ENCODE results near the gene RAD51B. TPM values are rescaled to one million over a fixed set of nuclear protein-coding genes. Genes with fewer than 3 reads are reported as not detected.
A peak's percentile ranks its signal among the peaks of the same experiment; 100 is the strongest.
"Not testable (repeated sequence)": the region's sequence is repeated elsewhere in the genome, so short reads cannot be mapped to it uniquely, and the experiment has no call there.

The RAD51B gene
- total RNA-seq, 4 donors from 2014 or later = 12.6 to 26.4 (median 16.7) TPM

DNA sequence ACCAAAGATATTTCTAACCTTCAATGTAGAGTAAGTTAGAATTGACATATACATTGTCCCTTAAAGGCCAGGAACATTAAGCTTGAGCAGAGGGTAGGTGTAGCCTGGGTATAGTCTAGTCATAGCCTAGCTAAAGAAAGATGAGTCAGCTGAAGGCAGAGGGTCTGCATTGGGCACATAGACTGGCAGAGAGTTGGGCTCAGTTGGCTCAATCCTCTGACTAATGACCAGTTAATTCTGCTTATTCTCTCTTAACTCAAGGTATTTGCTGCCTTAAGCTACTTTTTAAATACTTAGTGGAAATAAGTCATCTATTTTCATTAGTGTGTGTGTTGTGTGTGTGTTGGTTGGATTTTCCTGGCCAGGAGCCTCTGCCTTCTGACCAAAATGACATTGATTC lies 467.1 kb downstream of the RAD51B start:
- Histone ChIP-seq H3K36me3 (no peaks in the 10 kb centered on the region), H3K4me3 (no peak overlapping the region), H3K4me1 (peaks cover 0 to 35% (median 23%) of the 10 kb centered on the region in 4 donors), H3K9me3 (no peaks in the 10 kb centered on the region), H3K27me3 (no peaks in the 10 kb centered on the region), H3K27ac (peak overlapping the region in 1 of 4 donors; percentile 20)
- no peak for DNase-seq (ENCODE audit: low spot score in 2 of 2)
- TF ChIP-seq EP300 (IDR thresholded peaks at IDR 0.05) = no peak
- TF ChIP-seq, protein P1, sequence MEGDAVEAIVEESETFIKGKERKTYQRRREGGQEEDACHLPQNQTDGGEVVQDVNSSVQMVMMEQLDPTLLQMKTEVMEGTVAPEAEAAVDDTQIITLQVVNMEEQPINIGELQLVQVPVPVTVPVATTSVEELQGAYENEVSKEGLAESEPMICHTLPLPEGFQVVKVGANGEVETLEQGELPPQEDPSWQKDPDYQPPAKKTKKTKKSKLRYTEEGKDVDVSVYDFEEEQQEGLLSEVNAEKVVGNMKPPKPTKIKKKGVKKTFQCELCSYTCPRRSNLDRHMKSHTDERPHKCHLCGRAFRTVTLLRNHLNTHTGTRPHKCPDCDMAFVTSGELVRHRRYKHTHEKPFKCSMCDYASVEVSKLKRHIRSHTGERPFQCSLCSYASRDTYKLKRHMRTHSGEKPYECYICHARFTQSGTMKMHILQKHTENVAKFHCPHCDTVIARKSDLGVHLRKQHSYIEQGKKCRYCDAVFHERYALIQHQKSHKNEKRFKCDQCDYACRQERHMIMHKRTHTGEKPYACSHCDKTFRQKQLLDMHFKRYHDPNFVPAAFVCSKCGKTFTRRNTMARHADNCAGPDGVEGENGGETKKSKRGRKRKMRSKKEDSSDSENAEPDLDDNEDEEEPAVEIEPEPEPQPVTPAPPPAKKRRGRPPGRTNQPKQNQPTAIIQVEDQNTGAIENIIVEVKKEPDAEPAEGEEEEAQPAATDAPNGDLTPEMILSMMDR (IDR thresholded peaks at IDR 0.05) = no peak
- no peak for TF ChIP-seq POLR2A (IDR thresholded peaks at IDR 0.05)

DNA sequence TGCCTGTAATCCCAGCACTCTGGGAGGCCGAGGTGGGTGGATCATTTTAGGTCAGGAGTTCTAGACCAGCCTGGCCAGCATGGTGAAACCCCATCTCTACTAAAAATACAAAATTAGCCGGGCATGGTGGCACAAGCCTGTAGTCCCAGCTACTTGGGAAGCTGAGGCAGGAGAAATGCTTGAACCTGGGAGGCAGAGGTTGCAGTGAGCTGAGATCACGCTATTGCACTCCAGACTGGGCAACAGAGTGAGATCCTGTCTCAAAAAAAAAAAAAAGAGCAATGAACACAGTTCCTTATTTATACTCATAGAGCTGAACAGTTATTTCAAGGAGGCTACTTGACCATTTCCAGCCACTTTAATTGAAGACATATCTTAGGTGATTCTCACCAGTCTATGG lies 469.9 kb downstream of the RAD51B start:
- not testable (repeated sequence) for H3K27ac ChIP-seq; DNase-seq (ENCODE audit: low spot score in 2 of 2)
- WGBS, 2 donors = 92 to 97% methylated on average over 3 of the region's 3 CpGs

DNA sequence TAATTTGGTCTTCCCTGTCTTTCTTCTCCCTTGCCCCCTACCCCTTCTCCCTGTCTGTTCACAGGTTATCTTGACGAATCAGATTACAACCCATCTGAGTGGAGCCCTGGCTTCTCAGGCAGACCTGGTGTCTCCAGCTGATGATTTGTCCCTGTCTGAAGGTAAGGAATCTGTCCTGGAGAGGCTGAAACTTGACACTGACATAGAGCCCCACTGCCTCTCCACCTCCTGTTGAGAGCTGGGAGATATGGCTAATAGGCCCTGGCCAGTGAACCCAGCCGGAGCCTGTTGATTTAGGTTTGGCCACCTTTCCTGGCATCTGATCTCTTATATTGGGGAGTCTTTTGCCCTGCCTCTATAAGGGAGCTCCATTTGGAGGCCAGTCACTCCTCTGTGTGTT lies 472.2 kb downstream of the RAD51B start:
- H3K27ac ChIP-seq = no peak overlapping the region
- TF ChIP-seq POLR2A (IDR thresholded peaks at IDR 0.05) (no peak), EP300 (IDR thresholded peaks at IDR 0.05) (no peak)
- TF ChIP-seq, protein P1 (IDR thresholded peaks at IDR 0.05) = no peak

More for the DNA sequence above, 469.9 kb downstream of the RAD51B start:
- peaks cover 0 to 35% (median 11%) of the 10 kb centered on the region in 4 donors for H3K4me1 ChIP-seq
- not testable (repeated sequence) for H3K9me3 ChIP-seq, H3K4me3 ChIP-seq, H3K27me3 ChIP-seq, H3K36me3 ChIP-seq

DNA sequence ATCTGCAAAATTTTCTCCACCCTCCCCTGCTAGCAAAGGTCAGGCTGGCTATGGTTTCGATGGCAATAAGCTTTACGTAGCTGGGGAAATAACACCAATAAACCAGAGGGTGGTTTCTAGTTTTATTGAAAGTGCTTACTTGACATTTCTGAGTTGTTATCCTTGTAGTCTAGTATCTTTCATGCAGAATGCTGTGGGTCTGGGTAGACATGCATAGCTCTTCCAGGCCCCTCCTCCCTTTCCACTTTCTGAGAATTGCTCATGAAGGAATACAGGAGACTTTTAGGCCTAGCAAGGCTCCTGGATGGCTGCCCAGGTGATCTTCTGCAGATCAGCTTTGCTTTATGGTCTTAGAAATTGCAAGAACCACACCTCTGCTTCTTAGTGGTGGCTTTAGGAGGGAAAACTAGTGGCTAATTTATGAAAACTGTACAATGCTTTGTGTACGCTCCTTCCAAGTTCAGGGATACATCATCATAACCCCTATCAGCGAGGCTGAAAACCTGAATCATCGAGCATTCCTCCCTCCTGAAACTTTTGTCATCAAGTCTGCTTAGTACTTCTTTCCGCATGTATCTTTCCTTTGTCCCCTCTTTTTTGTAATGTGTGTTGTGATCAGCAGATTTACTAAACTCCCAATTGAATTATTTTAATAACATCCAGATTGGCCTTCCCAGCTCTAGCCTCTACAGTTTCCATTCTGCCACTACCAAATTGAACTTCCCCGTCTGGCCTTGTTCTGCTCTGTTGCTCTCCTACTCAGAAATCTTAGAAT lies 473.0 kb downstream of the RAD51B start:
- Histone ChIP-seq H3K4me3 (no peak overlapping the region), H3K36me3 (no peaks in the 10 kb centered on the region), H3K9me3 (no peaks in the 10 kb centered on the region), H3K27me3 (no peaks in the 10 kb centered on the region), H3K4me1 (peaks cover 0 to 22% (median 8%) of the 10 kb centered on the region in 4 donors), H3K27ac (peak overlapping the region in 2 of 4 donors; percentile 1 to 8)
- TF ChIP-seq EP300 (IDR thresholded peaks at IDR 0.05) = no peak
- TF ChIP-seq POLR2A (IDR thresholded peaks at IDR 0.05) = no peak
- 79 to 83% methylated on average over 7 of the region's 7 CpGs for WGBS, 2 donors
- DNase-seq (ENCODE audit: low spot score in 2 of 2) = no peak

More for the DNA sequence above, 472.2 kb downstream of the RAD51B start:
- 93 to 100% methylated on average over 2 of the region's 2 CpGs for WGBS, 2 donors
- no peak for DNase-seq (ENCODE audit: low spot score in 2 of 2)
- no peaks in the 10 kb centered on the region for H3K27me3 ChIP-seq
- H3K36me3 ChIP-seq = no peaks in the 10 kb centered on the region
- no peak overlapping the region for H3K4me3 ChIP-seq
- peaks cover 0 to 21% (median 6%) of the 10 kb centered on the region in 4 donors for H3K4me1 ChIP-seq
- no peaks in the 10 kb centered on the region for H3K9me3 ChIP-seq

DNA sequence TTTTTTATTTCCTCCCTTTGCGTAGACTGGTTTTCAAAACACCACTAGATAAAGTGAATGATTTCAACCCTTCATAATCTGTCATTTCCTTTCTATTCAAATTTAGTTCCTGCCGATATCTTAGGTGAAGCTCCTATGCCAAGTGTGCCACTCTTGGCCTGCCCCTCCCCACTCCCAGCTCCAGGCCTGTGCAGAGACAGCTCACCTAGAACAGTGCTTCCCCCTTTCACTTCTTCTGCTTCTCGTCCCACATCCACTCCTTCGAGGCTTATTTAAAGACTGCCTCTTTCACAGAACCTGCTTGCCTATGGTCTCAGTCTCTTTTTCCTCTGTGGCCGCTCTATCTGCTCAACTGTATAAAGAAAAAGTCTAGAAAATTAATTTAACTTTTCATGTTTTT lies 473.8 kb downstream of the RAD51B start:
- no peak overlapping the region for H3K4me3 ChIP-seq
- H3K9me3 ChIP-seq = no peaks in the 10 kb centered on the region
- no peaks in the 10 kb centered on the region for H3K36me3 ChIP-seq
- peaks cover 0 to 27% (median 12%) of the 10 kb centered on the region in 4 donors for H3K4me1 ChIP-seq
- peak overlapping the region in 1 of 4 donors; percentile 1 for H3K27ac ChIP-seq
- no peak for DNase-seq (ENCODE audit: low spot score in 2 of 2)
- TF ChIP-seq EP300 (IDR thresholded peaks at IDR 0.05) = no peak
- no peak for TF ChIP-seq POLR2A (IDR thresholded peaks at IDR 0.05)
- TF ChIP-seq, protein P1 (IDR thresholded peaks at IDR 0.05) = no peak
- WGBS, 2 donors = 65% methylated on average over 5 of the region's 5 CpGs
- H3K27me3 ChIP-seq = no peaks in the 10 kb centered on the region

DNA sequence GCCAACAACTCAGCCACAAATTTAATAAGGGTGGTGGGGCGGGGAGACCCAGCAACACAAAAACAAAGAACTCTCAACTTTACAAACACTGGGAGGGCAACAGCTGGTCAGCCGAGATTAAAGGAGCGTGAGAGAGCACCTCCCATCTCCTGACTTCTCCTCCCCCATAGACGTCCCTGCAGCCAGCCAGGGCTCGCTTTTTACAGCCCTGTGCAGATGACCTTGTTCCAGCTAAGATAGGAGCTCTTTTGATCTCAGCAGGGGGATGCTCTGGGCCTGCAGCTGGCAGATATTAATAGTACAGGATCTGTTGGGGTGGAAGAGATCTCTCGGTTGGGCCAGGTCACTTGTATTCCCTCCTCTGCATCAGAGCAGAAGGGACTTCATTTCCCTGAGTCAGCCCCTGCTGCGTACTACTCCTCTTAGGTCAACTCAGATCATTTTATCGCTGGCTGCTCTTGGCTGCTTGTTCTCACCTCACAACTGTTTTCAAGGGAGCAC lies 475.8 kb downstream of the RAD51B start:
- WGBS, 2 donors = 61% methylated on average over 7 to 8 of the region's 8 CpGs
- Histone ChIP-seq H3K27ac (peak overlapping the region in 1 of 4 donors; percentile 11), H3K9me3 (no peaks in the 10 kb centered on the region), H3K4me1 (peaks cover 0 to 27% (median 12%) of the 10 kb centered on the region in 4 donors), H3K36me3 (no peaks in the 10 kb centered on the region), H3K4me3 (no peak overlapping the region), H3K27me3 (no peaks in the 10 kb centered on the region)
- no peak for TF ChIP-seq POLR2A (IDR thresholded peaks at IDR 0.05)
- TF ChIP-seq EP300 (IDR thresholded peaks at IDR 0.05) = no peak
- TF ChIP-seq, protein P1 (IDR thresholded peaks at IDR 0.05) = no peak
- no peak for DNase-seq (ENCODE audit: low spot score in 2 of 2)

Measured in tibial nerve (tissue), 4 donors.